ENCODE results near the gene BDKRB2.

BDKRB2 gene

GRCh38 chr14:96177766-96178375 lies 26.8 kb upstream of the BDKRB2 start:
- no peak for DNase-seq

GRCh38 chr14:96178461-96179321 lies 25.9 kb upstream of the BDKRB2 start:
- no peak for DNase-seq

GRCh38 chr14:96180043-96180874 lies 24.4 kb upstream of the BDKRB2 start:
- DNase-seq: no peak

GRCh38 chr14:96181186-96182056 lies 23.2 kb upstream of the BDKRB2 start:
- DNase-seq: no peak

GRCh38 chr14:96182546-96182945 lies 22.1 kb upstream of the BDKRB2 start:
- DNase-seq: no peak

- DNase-seq: no peak
These were observed 19.9 kb upstream of the BDKRB2 start for GRCh38 chr14:96184737-96185136.

GRCh38 chr14:96187216-96188031 lies 17.2 kb upstream of the BDKRB2 start:
- DNase-seq: peak; percentile 22

GRCh38 chr14:96189281-96189711 lies 15.3 kb upstream of the BDKRB2 start:
- no peak for DNase-seq

- no peak for DNase-seq
These were observed 13.3 kb upstream of the BDKRB2 start for GRCh38 chr14:96191353-96191752.

- no peak for DNase-seq
These were observed 12.7 kb upstream of the BDKRB2 start for GRCh38 chr14:96191841-96192462.

GRCh38 chr14:96192975-96193805 lies 11.4 kb upstream of the BDKRB2 start:
- DNase-seq: peak; percentile 39

GRCh38 chr14:96194262-96194656 lies 10.4 kb upstream of the BDKRB2 start:
- no peak for DNase-seq

- DNase-seq: no peak
These were observed 9.8 kb upstream of the BDKRB2 start for GRCh38 chr14:96194657-96195431.

GRCh38 chr14:96195441-96196081 lies 9.1 kb upstream of the BDKRB2 start:
- no peak for DNase-seq

- no peak for DNase-seq
These were observed 7.3 kb upstream of the BDKRB2 start for GRCh38 chr14:96197163-96197852.

- no peak for DNase-seq
These were observed 6.7 kb upstream of the BDKRB2 start for GRCh38 chr14:96197969-96198368.

GRCh38 chr14:96198430-96199130 lies 6.1 kb upstream of the BDKRB2 start:
- DNase-seq: no peak

GRCh38 chr14:96201157-96201556 lies 3.5 kb upstream of the BDKRB2 start:
- DNase-seq: no peak

All from NCI-H146 (cell line).